A549 (cell line): ENCODE results near the gene BTBD6. TPM values are rescaled to one million over a fixed set of nuclear protein-coding genes. Genes with fewer than 3 reads are reported as not detected.

Experiments
- ATAC-seq, 2 experiments: fragments of 200-7000 bp in 1 of 2; fragments of >200 bp in 1 of 2; cut with Nextera tagmentation in 1 of 2; cut with Tn5 transposase in 1 of 2; 3 replicates each; pipeline versions ENCODE4 v1.8.0 to v1.9.1; 2018 to 2020; ENCODE audit warnings: mild to moderate bottlenecking in 1 of 2, moderate library complexity in 1 of 2
- CTCF ChIA-PET: fragments of 300-600 bp; sonication (Branson Sonifier 250); formaldehyde crosslinking; extraction: SDS; loops from one replicate; lab custom pipeline; 2021; ENCODE audit warnings: antibody characterized with exemption, inconsistent platforms; lab: Yijun Ruan, JAX
- POLR2A ChIA-PET: fragments of 350-600 bp; formaldehyde crosslinking; extraction: SDS; loops from one replicate; lab custom pipeline; 2021; ENCODE audit warnings: antibody characterized with exemption, inconsistent platforms; lab: Yijun Ruan, JAX
- DNase-seq, 2 experiments: peaks; one replicate each; pipeline versions ENCODE4 v3.0.0 to v3.0.0-alpha.2; 2011 to 2016; ENCODE audit warnings: low read depth in 1 of 2, low spot score in 1 of 2
- FAIRE-seq: peaks from 2 replicates; lab custom pipeline; 2011; peaks lifted over from hg19 to GRCh38; lab: Jason Lieb, UNC
- H3K27ac ChIP-seq, 2 experiments: fragments of >200 bp; sonication (Bioruptor Twin); formaldehyde crosslinking; 3 replicates each; pipeline ENCODE4 v1.5.1; 2016 to 2017
- H3K4me1 ChIP-seq: fragments of >200 bp; sonication (Bioruptor Twin); formaldehyde crosslinking; 3 replicates; pipeline ENCODE4 v1.6.1; 2016
- H3K4me2 ChIP-seq: fragments of >200 bp; sonication (Bioruptor Twin); formaldehyde crosslinking; 3 replicates; pipeline ENCODE4 v1.6.1; 2016
- H3K4me3 ChIP-seq: fragments of >200 bp; sonication (Bioruptor Twin); formaldehyde crosslinking; 3 replicates; pipeline ENCODE4 v1.5.1; 2016
- H3K9me3 ChIP-seq: fragments of >200 bp; sonication (Bioruptor Twin); formaldehyde crosslinking; 3 replicates; pipeline ENCODE4 v1.6.1; 2016
- CBX8 ChIP-seq: fragments of 200-600 bp; sonication (generic); IDR thresholded peaks from 2 replicates; pipeline ENCODE4 v1.6.1; 2016
- CHD2 ChIP-seq: fragments of 150-350 bp; IDR thresholded peaks from 2 replicates; pipeline ENCODE4 v1.6.1; 2014; ENCODE audit warnings: low read length; ENCODE audit not compliant: partially characterized antibody
- EHMT2 ChIP-seq: fragments of 200-600 bp; sonication (generic); IDR thresholded peaks from 2 replicates; pipeline ENCODE4 v1.6.1; 2016; ENCODE audit warnings: antibody characterized with exemption, low read depth, mild to moderate bottlenecking, moderate library complexity
- EP300 ChIP-seq, 2 experiments: fragments of >200 bp; sonication (Bioruptor Twin); formaldehyde crosslinking; IDR thresholded peaks; 2 replicates in 1 of 2; 3 replicates in 1 of 2; pipeline ENCODE4 v1.6.1; 2016 to 2017
- HDAC2 ChIP-seq: fragments of 200-600 bp; sonication (generic); IDR thresholded peaks from 2 replicates; pipeline ENCODE4 v1.6.1; 2016
- HOXA7 ChIP-seq: fragments of 250-450 bp; sonication (Bioruptor Pico); IDR thresholded peaks from 2 replicates; pipeline ENCODE4 v1.5.0; 2020; ENCODE audit warnings: mild to moderate bottlenecking, moderate library complexity
- KDM1A ChIP-seq: fragments of 200-600 bp; sonication (generic); IDR thresholded peaks from 2 replicates; pipeline ENCODE4 v1.6.1; 2016; ENCODE audit warnings: low read depth, mild to moderate bottlenecking
- MAFK ChIP-seq: fragments of 450-650 bp; IDR thresholded peaks from 2 replicates; pipeline ENCODE4 v1.6.1; 2014; ENCODE audit not compliant: partially characterized antibody
- MAZ ChIP-seq: fragments of 150-350 bp; IDR thresholded peaks from 2 replicates; pipeline ENCODE4 v1.6.1; 2014; ENCODE audit warnings: antibody characterized with exemption, low read depth, low read length, borderline replicate concordance
- MYC ChIP-seq: IDR thresholded peaks from 2 replicates; pipeline ENCODE4 v1.6.1; 2012; ENCODE audit warnings: mild to moderate bottlenecking, inconsistent platforms, low read length, improper control_type of control experiment, borderline replicate concordance
- NFE2L2 ChIP-seq: fragments of 150-350 bp; conservative IDR thresholded peaks from 2 replicates; pipeline ENCODE4 v1.6.1; 2014; ENCODE audit warnings: low read length
- NR3C1 ChIP-seq: fragments of >200 bp; sonication (Bioruptor Twin); formaldehyde crosslinking; IDR thresholded peaks from 3 replicates; pipeline ENCODE4 v1.6.1; 2017
- POLR2A ChIP-seq: IDR thresholded peaks from 2 replicates; pipeline ENCODE4 v1.6.1; 2012; ENCODE audit warnings: mild to moderate bottlenecking, low read length
- RAD21 ChIP-seq, 2 experiments: fragments of >200 bp in 1 of 2; sonication (Bioruptor Twin) in 1 of 2; formaldehyde crosslinking in 1 of 2; IDR thresholded peaks in 1 of 2; conservative IDR thresholded peaks in 1 of 2; 2 replicates in 1 of 2; 3 replicates in 1 of 2; pipeline ENCODE4 v1.6.1; 2012 to 2018; ENCODE audit warnings: inconsistent platforms in 1 of 2
- RARB ChIP-seq: fragments of 250-450 bp; sonication (Bioruptor Pico); IDR thresholded peaks from 2 replicates; pipeline ENCODE4 v1.8.0; 2021; ENCODE audit warnings: mild to moderate bottlenecking, moderate library complexity
- SMC3 ChIP-seq: fragments of >200 bp; sonication (Bioruptor Twin); formaldehyde crosslinking; IDR thresholded peaks from 3 replicates; pipeline ENCODE4 v1.6.1; 2018; ENCODE audit warnings: inconsistent platforms
- ZFP36 ChIP-seq: fragments of 450-650 bp; IDR thresholded peaks from 2 replicates; pipeline ENCODE4 v1.6.1; 2014; ENCODE audit warnings: borderline replicate concordance; ENCODE audit not compliant: partially characterized antibody
- WGBS: methylation state at CpG from one replicate; pipeline ENCODE4 v1.1.6; 2017; ENCODE audit errors: missing lambda C conversion rate; 5-methylcytosine and 5-hydroxymethylcytosine counted together
- polyA plus RNA-seq, 4 experiments: library from polyadenylated mRNA; depleted of rRNA in 3 of 4; stranded (reverse); fragments of >200 nt; fragmentation: RNase III in 1 of 4; extraction: RNeasy Plus Mini Kit Qiagen cat#74134 plus additional on column Dnase treatment in 1 of 4; gene quantifications; 2 replicates in 3 of 4; 3 replicates in 1 of 4; pipeline ENCODE4 v1.2.3, GENCODE V29; 2011 to 2017
- TF ChIP-seq, protein P1 (sequence below): IDR thresholded peaks from 2 replicates; pipeline ENCODE4 v1.6.1; 2012
- TF ChIP-seq, protein P2 (sequence below): fragments of >200 bp; sonication (Bioruptor Twin); formaldehyde crosslinking; IDR thresholded peaks from 3 replicates; pipeline ENCODE4 v1.5.1; 2016
- TF ChIP-seq, protein P3 (sequence below): fragments of >200 bp; sonication (Bioruptor Twin); formaldehyde crosslinking; IDR thresholded peaks from 3 replicates; pipeline ENCODE4 v1.6.1; 2016
- TF ChIP-seq, protein P4 (sequence below): fragments of 150-350 bp; IDR thresholded peaks from 2 replicates; pipeline ENCODE4 v1.6.1; 2014; ENCODE audit warnings: low read depth, mild to moderate bottlenecking, low read length

BTBD6 gene
- polyA plus RNA-seq, 2 of the 4 experiments (the other 2 are of a cell fraction), result 16.1 to 33.6 TPM

DNA sequence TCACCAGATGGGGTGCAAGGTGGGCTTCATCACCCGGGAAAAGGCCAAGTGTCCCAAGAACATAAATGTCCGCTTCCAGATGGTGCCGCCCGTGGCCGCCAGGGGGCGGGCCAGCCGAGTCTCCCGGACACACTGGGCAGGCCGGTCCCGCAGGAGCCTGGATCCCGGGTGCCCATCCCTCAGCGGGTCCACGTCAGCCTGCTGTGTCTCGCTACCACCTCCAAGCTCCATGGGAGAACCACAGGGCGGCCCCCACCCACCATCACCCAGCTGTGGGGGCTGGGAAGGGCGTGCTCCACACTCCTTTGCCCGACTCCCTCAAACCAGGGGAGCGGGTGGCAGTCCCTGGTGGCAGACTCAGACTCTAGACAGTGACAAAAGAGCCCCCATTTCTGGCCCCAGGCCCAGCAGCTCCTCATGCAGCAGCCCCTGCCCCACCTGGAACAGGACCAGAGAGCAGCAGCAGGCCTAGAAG, 45.2 kb upstream of the BTBD6 start:
- no peak for FAIRE-seq
- CTCF ChIA-PET, result interaction anchor here (0.7 to 4.8 kb wide), 24 partner anchors 9 to 287 kb away, joined by 3 to 25 read pairs (median 4); partner anchors contain the start of gene BTBD6
- H3K4me2 ChIP-seq, result peak overlapping the region; percentile 63
- peak; percentile 37 to 75 for ATAC-seq
- peak; percentile 66 to 81 for DNase-seq
- TF ChIP-seq, protein P1, sequence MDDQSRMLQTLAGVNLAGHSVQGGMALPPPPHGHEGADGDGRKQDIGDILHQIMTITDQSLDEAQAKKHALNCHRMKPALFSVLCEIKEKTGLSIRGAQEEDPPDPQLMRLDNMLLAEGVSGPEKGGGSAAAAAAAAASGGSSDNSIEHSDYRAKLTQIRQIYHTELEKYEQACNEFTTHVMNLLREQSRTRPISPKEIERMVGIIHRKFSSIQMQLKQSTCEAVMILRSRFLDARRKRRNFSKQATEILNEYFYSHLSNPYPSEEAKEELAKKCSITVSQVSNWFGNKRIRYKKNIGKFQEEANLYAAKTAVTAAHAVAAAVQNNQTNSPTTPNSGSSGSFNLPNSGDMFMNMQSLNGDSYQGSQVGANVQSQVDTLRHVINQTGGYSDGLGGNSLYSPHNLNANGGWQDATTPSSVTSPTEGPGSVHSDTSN, result 0 out of 2 replicates have a peak, but pooled peaks have one; percentile 21
- TF ChIP-seq POLR2A (no peak), SMC3 (peak; percentile 87), RAD21 (conservative IDR thresholded peaks at IDR 0.05 in 1 of 2, IDR thresholded peaks at IDR 0.05 in 1 of 2) (peak; percentile 63 to 76)
- TF ChIP-seq, protein P2, sequence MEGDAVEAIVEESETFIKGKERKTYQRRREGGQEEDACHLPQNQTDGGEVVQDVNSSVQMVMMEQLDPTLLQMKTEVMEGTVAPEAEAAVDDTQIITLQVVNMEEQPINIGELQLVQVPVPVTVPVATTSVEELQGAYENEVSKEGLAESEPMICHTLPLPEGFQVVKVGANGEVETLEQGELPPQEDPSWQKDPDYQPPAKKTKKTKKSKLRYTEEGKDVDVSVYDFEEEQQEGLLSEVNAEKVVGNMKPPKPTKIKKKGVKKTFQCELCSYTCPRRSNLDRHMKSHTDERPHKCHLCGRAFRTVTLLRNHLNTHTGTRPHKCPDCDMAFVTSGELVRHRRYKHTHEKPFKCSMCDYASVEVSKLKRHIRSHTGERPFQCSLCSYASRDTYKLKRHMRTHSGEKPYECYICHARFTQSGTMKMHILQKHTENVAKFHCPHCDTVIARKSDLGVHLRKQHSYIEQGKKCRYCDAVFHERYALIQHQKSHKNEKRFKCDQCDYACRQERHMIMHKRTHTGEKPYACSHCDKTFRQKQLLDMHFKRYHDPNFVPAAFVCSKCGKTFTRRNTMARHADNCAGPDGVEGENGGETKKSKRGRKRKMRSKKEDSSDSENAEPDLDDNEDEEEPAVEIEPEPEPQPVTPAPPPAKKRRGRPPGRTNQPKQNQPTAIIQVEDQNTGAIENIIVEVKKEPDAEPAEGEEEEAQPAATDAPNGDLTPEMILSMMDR, result peak; percentile 89
- H3K9me3 ChIP-seq, result no peaks in the 10 kb centered on the region
- 16% methylated on average over 13 of the region's 18 CpGs for WGBS
- H3K4me3 ChIP-seq, result no peak overlapping the region
- H3K4me1 ChIP-seq, result peaks cover 43% of the 10 kb centered on the region
- POLR2A ChIA-PET, result no interaction called here
- peak overlapping the region in 1 of 2 experiments; percentile 58; a peak in 2 of 6 replicates for H3K27ac ChIP-seq

DNA sequence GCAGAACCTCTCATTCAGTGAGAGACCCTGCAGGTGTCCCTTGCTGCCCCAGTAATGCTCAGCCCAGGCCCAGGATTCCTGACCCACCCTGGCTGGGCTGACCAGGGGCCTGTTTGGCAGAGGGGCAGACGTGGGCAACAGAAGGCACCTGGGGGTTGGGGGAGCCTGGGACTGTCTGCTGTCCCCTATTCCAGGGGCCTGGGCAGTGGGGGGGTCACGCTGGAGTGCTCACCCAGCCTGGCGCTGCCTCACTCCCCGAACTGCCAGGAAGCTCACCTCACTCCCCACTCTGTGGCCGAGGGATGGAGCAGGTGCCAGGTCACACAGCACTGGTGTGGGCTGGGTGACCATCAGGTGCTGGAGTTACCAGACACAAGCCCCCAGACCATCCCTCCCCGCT, 44.6 kb upstream of the BTBD6 start:
- Histone ChIP-seq H3K4me3 (no peak overlapping the region), H3K9me3 (no peaks in the 10 kb centered on the region), H3K4me2 (no peak overlapping the region), H3K4me1 (peaks cover 43% of the 10 kb centered on the region), H3K27ac (peak overlapping the region in 1 of 2 experiments; percentile 58; a peak in 2 of 6 replicates)
- TF ChIP-seq NR3C1, result no peak
- TF ChIP-seq MAFK, result no peak
- TF ChIP-seq, protein P2, result no peak
- TF ChIP-seq EHMT2, result no peak
- no peak for TF ChIP-seq RARB (CRISPR knock-in tag)
- TF ChIP-seq SMC3, result no peak
- TF ChIP-seq HOXA7 (CRISPR knock-in tag), result no peak
- no peak for TF ChIP-seq NFE2L2
- no peak for TF ChIP-seq MYC
- no peak for TF ChIP-seq EP300 (IDR thresholded peaks at IDR 0.05)
- TF ChIP-seq KDM1A, result no peak
- TF ChIP-seq, protein P3, sequence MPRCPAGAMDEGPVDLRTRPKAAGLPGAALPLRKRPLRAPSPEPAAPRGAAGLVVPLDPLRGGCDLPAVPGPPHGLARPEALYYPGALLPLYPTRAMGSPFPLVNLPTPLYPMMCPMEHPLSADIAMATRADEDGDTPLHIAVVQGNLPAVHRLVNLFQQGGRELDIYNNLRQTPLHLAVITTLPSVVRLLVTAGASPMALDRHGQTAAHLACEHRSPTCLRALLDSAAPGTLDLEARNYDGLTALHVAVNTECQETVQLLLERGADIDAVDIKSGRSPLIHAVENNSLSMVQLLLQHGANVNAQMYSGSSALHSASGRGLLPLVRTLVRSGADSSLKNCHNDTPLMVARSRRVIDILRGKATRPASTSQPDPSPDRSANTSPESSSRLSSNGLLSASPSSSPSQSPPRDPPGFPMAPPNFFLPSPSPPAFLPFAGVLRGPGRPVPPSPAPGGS, result no peak
- TF ChIP-seq MAZ, result no peak
- TF ChIP-seq, protein P1, result no peak
- no peak for TF ChIP-seq ZFP36
- TF ChIP-seq CBX8, result no peak
- TF ChIP-seq HDAC2, result no peak
- TF ChIP-seq, protein P4, sequence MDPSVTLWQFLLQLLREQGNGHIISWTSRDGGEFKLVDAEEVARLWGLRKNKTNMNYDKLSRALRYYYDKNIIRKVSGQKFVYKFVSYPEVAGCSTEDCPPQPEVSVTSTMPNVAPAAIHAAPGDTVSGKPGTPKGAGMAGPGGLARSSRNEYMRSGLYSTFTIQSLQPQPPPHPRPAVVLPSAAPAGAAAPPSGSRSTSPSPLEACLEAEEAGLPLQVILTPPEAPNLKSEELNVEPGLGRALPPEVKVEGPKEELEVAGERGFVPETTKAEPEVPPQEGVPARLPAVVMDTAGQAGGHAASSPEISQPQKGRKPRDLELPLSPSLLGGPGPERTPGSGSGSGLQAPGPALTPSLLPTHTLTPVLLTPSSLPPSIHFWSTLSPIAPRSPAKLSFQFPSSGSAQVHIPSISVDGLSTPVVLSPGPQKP, result no peak
- no peak for TF ChIP-seq CHD2
- no peak for FAIRE-seq
- WGBS, result 81% methylated on average over 5 of the region's 6 CpGs
- DNase-seq, result no peak
- POLR2A ChIA-PET, result no interaction called here
- CTCF ChIA-PET, result interaction anchor here (0.6 to 4.8 kb wide), 27 partner anchors 9 to 286 kb away, joined by 3 to 25 read pairs (median 4); partner anchors contain the start of gene BTBD6
- no peak; a peak in 1 of 6 replicates for ATAC-seq
